Astrocyte (in vitro differentiated cells and primary cell): Measurements from ENCODE around the gene CCDC57.

Experiments used
- EZH2 ChIP-seq: IDR thresholded peaks from 2 replicates; pipeline ENCODE4 v1.6.1; 2012; ENCODE audit warnings: mild to moderate bottlenecking, low read length, inconsistent platforms; ENCODE audit not compliant: insufficient read depth
- TF ChIP-seq, protein P1 (sequence below): IDR thresholded peaks from 2 replicates; pipeline ENCODE4 v1.5.1; 2011; ENCODE audit warnings: low read depth, mild to moderate bottlenecking, inconsistent platforms, low read length, moderate library complexity; ENCODE audit not compliant: insufficient read depth

- TF ChIP-seq, protein P1, sequence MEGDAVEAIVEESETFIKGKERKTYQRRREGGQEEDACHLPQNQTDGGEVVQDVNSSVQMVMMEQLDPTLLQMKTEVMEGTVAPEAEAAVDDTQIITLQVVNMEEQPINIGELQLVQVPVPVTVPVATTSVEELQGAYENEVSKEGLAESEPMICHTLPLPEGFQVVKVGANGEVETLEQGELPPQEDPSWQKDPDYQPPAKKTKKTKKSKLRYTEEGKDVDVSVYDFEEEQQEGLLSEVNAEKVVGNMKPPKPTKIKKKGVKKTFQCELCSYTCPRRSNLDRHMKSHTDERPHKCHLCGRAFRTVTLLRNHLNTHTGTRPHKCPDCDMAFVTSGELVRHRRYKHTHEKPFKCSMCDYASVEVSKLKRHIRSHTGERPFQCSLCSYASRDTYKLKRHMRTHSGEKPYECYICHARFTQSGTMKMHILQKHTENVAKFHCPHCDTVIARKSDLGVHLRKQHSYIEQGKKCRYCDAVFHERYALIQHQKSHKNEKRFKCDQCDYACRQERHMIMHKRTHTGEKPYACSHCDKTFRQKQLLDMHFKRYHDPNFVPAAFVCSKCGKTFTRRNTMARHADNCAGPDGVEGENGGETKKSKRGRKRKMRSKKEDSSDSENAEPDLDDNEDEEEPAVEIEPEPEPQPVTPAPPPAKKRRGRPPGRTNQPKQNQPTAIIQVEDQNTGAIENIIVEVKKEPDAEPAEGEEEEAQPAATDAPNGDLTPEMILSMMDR = no peak
- TF ChIP-seq EZH2 = no peak
These were observed 33.9 kb upstream of the CCDC57 start for GRCh38 chr17:82246365-82247181.
